Tibial artery (tissue), 4 donors: ENCODE data around the gene TMUB1.

Experiments used
- DNase-seq, 2 donors: peaks; one replicate each; pipeline ENCODE4 v3.0.0-alpha.2; 2019
- H3K27ac ChIP-seq, 2 donors: fragments of 200-600 bp; sonication (generic) in 1 of 2; 1 replicate in 1 of 2; 2 replicates in 1 of 2; pipeline ENCODE4 v1.5.1; 2018 to 2019; ENCODE audit warnings: mild to moderate bottlenecking in 1 of 2
- H3K27me3 ChIP-seq, 2 donors: fragments of 200-600 bp; sonication (generic) in 1 of 2; one replicate each; pipeline versions ENCODE4 v1.5.1 to v1.6.0; 2016 to 2019
- H3K36me3 ChIP-seq, 3 donors: fragments of 200-600 bp; sonication (generic) in 2 of 3; one replicate each; pipeline ENCODE4 v1.5.1; 2016 to 2019; ENCODE audit warnings: mild to moderate bottlenecking in 2 of 3
- H3K4me1 ChIP-seq, 4 donors: fragments of 200-600 bp; sonication (generic) in 2 of 4; 1 replicate in 3 of 4; 2 replicates in 1 of 4; pipeline ENCODE4 v1.5.1; 2016 to 2019
- H3K4me3 ChIP-seq, 2 donors: fragments of 200-600 bp; sonication (generic) in 1 of 2; 1 replicate in 1 of 2; 2 replicates in 1 of 2; pipeline ENCODE4 v1.5.1; 2018 to 2019; ENCODE audit warnings: mild to moderate bottlenecking in 2 of 2
- H3K9me3 ChIP-seq, 3 donors: fragments of 200-600 bp; sonication (generic) in 1 of 3; one replicate each; pipeline ENCODE4 v1.5.1; 2016 to 2019
- CTCF ChIP-seq, 2 experiments: fragments of 200-600 bp in 1 of 2; fragments of 450-650 bp in 1 of 2; IDR thresholded peaks; one replicate each; pipeline ENCODE4 v1.5.1; 2017 to 2019; ENCODE audit warnings: antibody characterized with exemption in 2 of 2, mild to moderate bottlenecking in 1 of 2, moderate library complexity in 1 of 2
- intact Hi-C: fragments of 100-400 bp; cut with DNase I; formaldehyde crosslinking; loops from one replicate; pipeline ENCODE4 v1.15.0; 2023; ENCODE audit warnings: low total_unique reads

TMUB1 gene

DNA sequence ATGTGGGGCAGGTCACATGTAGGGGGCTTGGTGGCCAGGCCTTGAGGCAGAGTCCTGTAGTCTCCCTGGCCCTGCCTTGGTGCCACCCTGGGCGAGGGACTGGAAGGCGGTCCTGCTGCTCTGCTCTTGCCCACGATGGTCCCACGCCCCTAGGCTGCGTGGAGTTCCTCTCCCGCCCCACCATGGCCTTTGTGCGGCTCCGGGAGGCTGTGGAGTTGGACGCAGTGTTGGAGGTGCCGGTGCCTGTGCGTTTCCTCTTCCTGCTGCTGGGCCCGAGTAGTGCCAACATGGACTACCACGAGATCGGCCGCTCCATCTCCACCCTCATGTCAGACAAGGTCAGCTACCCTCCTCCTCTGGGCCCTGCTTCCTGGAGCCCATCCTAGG is 12.7 kb downstream of the TMUB1 start:
- no peak overlapping the region for H3K27ac ChIP-seq
- no peaks in the 10 kb centered on the region for H3K4me1 ChIP-seq
- peaks cover 85 to 100% (median 98%) of the 10 kb centered on the region in 3 donors for H3K36me3 ChIP-seq
- H3K27me3 ChIP-seq, result no peaks in the 10 kb centered on the region
- intact Hi-C loops, result no loop called here
- H3K4me3 ChIP-seq, result no peak overlapping the region
- H3K9me3 ChIP-seq, result no peaks in the 10 kb centered on the region
- TF ChIP-seq CTCF (IDR thresholded peaks at IDR 0.05), result no peak
- DNase-seq, result no peak

DNA sequence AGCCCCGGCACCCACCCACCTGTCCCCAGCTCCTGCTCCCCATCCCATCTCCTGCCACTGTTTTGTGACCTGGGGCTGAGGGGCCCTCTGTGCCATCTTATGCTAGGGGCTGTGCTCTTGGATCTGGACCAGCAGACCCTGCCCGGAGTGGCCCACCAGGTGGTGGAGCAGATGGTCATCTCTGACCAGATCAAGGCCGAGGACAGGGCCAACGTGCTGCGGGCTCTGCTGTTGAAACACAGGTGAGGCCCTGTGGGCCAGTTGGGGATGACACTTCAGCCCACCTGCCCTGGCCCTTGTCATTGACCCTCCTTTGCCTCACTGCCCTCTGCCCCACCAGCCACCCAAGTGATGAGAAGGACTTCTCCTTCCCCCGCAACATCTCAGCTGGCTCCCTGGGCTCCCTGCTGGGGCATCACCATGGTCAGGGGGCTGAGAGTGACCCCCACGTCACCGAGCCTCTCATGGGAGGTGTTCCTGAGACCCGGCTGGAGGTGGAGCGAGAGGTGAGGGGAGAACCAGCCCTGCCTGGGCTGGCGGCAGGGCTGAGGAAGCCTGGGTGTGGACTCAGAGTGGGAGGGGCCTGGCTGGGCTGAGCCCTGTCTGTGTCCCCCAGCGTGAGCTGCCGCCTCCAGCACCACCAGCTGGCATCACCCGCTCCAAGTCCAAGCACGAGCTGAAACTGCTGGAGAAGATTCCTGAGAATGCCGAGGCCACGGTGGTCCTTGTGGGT is 13.3 kb downstream of the TMUB1 start:
- Histone ChIP-seq H3K9me3 (no peaks in the 10 kb centered on the region), H3K27me3 (no peaks in the 10 kb centered on the region), H3K4me1 (no peaks in the 10 kb centered on the region), H3K36me3 (peaks cover 88 to 100% (median 98%) of the 10 kb centered on the region in 3 donors), H3K27ac (no peak overlapping the region), H3K4me3 (no peak overlapping the region)
- DNase-seq, result no peak
- intact Hi-C loops, result no loop called here
- no peak for TF ChIP-seq CTCF (IDR thresholded peaks at IDR 0.05)

DNA sequence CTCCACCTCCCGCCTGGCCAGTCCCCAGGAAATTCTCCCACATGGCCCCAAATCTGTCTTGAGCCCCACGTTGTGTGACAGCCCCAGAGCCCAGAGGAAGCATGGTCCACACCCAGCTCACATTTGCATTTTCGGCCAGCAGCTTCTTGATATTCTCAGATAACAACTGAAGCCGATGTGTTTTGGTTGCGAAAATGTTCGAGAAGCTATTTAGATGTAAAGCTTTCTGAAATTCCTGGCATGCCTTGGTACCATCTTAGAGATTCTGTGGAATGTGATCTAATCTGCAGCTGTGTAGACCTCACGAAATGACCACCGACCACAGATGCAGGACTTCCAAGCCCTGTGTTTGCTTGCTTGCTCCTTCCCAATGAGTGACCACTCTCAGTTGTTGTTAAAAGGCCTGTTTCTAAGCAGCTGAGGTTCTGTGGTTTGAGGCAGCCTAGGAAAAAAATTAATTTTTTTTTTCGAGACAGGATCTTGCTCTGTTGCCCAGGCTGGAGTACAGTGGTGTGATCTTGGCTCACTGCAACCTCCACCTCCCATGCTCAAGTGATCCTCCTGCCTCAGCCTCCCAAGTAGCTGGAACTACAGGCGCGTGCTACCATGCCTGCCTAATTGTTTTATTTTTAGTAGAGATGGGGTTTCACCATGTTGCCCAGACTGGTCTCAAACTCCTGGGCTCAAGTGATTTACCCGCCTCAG is 15.1 kb downstream of the TMUB1 start:
- Histone ChIP-seq H3K36me3 (peaks cover 82 to 95% (median 89%) of the 10 kb centered on the region in 3 donors), H3K4me3 (no peak overlapping the region), H3K27ac (no peak overlapping the region), H3K27me3 (no peaks in the 10 kb centered on the region), H3K4me1 (peaks cover 0 to 6% (median 3%) of the 10 kb centered on the region in 4 donors), H3K9me3 (no peaks in the 10 kb centered on the region)
- DNase-seq, result no peak
- intact Hi-C loops, result no loop called here
- no peak for TF ChIP-seq CTCF (IDR thresholded peaks at IDR 0.05)

DNA sequence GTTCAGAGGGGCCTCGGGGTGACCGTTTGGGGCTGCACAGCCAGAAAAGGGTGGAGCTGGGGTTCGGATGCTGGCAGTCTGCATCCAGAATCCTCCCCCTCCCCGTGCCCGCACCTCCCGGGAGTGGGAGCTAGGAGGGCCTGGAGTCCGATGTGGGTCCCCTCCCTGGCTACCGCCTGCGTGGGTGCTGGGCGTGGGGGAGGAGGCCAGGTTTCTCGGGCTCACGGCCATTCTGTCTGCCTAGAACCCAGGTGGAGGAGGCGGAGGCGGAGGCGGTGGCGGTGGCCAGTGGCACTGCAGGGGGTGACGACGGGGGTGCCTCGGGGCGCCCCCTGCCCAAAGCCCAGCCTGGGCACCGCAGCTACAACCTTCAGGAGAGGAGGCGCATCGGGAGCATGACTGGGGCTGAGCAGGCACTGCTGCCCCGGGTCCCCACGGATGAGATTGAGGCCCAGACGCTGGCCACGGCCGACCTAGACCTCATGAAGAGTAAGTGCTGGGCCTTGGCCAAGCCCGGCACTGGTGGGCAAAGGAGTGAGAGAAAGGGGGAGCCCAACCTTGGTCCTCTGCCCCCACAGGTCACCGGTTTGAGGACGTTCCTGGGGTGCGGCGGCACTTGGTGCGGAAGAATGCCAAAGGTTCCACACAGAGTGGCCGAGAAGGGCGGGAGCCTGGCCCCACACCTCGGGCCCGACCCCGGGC is 16.9 kb downstream of the TMUB1 start:
- no peak overlapping the region for H3K27ac ChIP-seq
- intact Hi-C loops, result no loop called here
- peaks cover 67 to 77% (median 72%) of the 10 kb centered on the region in 3 donors for H3K36me3 ChIP-seq
- H3K9me3 ChIP-seq, result no peaks in the 10 kb centered on the region
- TF ChIP-seq CTCF (IDR thresholded peaks at IDR 0.05), result no peak
- no peaks in the 10 kb centered on the region for H3K27me3 ChIP-seq
- no peak overlapping the region for H3K4me3 ChIP-seq
- no peak for DNase-seq
- peaks cover 0 to 24% (median 21%) of the 10 kb centered on the region in 4 donors for H3K4me1 ChIP-seq

DNA sequence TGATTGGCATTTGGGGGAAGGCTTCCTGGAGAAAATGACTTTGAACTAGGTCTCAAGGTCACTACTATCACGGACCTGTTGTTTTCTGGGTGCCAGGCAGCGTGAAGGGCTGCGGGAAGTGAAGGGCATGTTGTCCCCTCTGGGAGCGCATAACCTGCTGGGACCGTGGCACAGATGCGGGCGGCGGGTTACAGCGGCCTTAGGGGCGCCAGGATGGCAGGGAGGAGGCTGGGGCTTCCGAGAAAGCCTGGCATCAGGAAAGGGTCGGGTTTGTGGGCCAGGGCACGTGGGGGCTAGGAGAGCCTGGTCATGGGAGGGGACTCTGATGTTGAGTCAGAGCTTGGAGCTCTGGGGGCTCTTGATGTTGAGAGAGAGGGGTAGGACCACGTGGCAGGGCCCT is 17.8 kb downstream of the TMUB1 start:
- H3K27me3 ChIP-seq, result no peaks in the 10 kb centered on the region
- no peak for TF ChIP-seq CTCF (IDR thresholded peaks at IDR 0.05)
- H3K9me3 ChIP-seq, result no peaks in the 10 kb centered on the region
- intact Hi-C loops, result no loop called here
- H3K4me1 ChIP-seq, result peaks cover 0 to 33% (median 30%) of the 10 kb centered on the region in 4 donors
- H3K27ac ChIP-seq, result no peak overlapping the region
- no peak overlapping the region for H3K4me3 ChIP-seq
- no peak for DNase-seq
- H3K36me3 ChIP-seq, result peaks cover 58 to 68% (median 63%) of the 10 kb centered on the region in 3 donors
